Tibial artery (tissue), 4 donors: ENCODE results near the gene FBXL12.
A peak's percentile ranks its signal among the peaks of the same experiment; 100 is the strongest.
"Not testable (repeated sequence)": the region's sequence is repeated elsewhere in the genome, so short reads cannot be mapped to it uniquely, and the experiment has no call there.

ENCODE experiments used
- DNase-seq, 2 donors: peaks; one replicate each; pipeline ENCODE4 v3.0.0-alpha.2; 2019
- H3K27ac ChIP-seq, 2 donors: fragments of 200-600 bp; sonication (generic) in 1 of 2; 1 replicate in 1 of 2; 2 replicates in 1 of 2; pipeline ENCODE4 v1.5.1; 2018 to 2019; ENCODE audit warnings: mild to moderate bottlenecking in 1 of 2
- H3K27me3 ChIP-seq, 2 donors: fragments of 200-600 bp; sonication (generic) in 1 of 2; one replicate each; pipeline versions ENCODE4 v1.5.1 to v1.6.0; 2016 to 2019
- H3K36me3 ChIP-seq, 3 donors: fragments of 200-600 bp; sonication (generic) in 2 of 3; one replicate each; pipeline ENCODE4 v1.5.1; 2016 to 2019; ENCODE audit warnings: mild to moderate bottlenecking in 2 of 3
- H3K4me1 ChIP-seq, 4 donors: fragments of 200-600 bp; sonication (generic) in 2 of 4; 1 replicate in 3 of 4; 2 replicates in 1 of 4; pipeline ENCODE4 v1.5.1; 2016 to 2019
- H3K4me3 ChIP-seq, 2 donors: fragments of 200-600 bp; sonication (generic) in 1 of 2; 1 replicate in 1 of 2; 2 replicates in 1 of 2; pipeline ENCODE4 v1.5.1; 2018 to 2019; ENCODE audit warnings: mild to moderate bottlenecking in 2 of 2
- H3K9me3 ChIP-seq, 3 donors: fragments of 200-600 bp; sonication (generic) in 1 of 3; one replicate each; pipeline ENCODE4 v1.5.1; 2016 to 2019
- intact Hi-C: fragments of 100-400 bp; cut with DNase I; formaldehyde crosslinking; loops from one replicate; pipeline ENCODE4 v1.15.0; 2023; ENCODE audit warnings: low total_unique reads
- TF ChIP-seq, protein P1 (sequence below), 2 experiments: fragments of 200-600 bp in 1 of 2; fragments of 450-650 bp in 1 of 2; IDR thresholded peaks; one replicate each; pipeline ENCODE4 v1.5.1; 2017 to 2019; ENCODE audit warnings: antibody characterized with exemption in 2 of 2, mild to moderate bottlenecking in 1 of 2, moderate library complexity in 1 of 2

The FBXL12 gene

GRCh38 chr19:9789066-9789465 lies 29.8 kb downstream of the FBXL12 start:
- TF ChIP-seq, protein P1, sequence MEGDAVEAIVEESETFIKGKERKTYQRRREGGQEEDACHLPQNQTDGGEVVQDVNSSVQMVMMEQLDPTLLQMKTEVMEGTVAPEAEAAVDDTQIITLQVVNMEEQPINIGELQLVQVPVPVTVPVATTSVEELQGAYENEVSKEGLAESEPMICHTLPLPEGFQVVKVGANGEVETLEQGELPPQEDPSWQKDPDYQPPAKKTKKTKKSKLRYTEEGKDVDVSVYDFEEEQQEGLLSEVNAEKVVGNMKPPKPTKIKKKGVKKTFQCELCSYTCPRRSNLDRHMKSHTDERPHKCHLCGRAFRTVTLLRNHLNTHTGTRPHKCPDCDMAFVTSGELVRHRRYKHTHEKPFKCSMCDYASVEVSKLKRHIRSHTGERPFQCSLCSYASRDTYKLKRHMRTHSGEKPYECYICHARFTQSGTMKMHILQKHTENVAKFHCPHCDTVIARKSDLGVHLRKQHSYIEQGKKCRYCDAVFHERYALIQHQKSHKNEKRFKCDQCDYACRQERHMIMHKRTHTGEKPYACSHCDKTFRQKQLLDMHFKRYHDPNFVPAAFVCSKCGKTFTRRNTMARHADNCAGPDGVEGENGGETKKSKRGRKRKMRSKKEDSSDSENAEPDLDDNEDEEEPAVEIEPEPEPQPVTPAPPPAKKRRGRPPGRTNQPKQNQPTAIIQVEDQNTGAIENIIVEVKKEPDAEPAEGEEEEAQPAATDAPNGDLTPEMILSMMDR (IDR thresholded peaks at IDR 0.05), result no peak
- intact Hi-C loops, result loop anchor here (10.0 kb wide), 1 partner anchor 204 kb away; the partner anchor contains the start of gene ZNF121
- peaks cover 0 to 23% (median 13%) of the 10 kb centered on the region in 4 donors for H3K4me1 ChIP-seq
- H3K36me3 ChIP-seq, result no peaks in the 10 kb centered on the region
- no peak overlapping the region for H3K27ac ChIP-seq
- no peaks in the 10 kb centered on the region for H3K27me3 ChIP-seq
- DNase-seq, result no peak
- H3K9me3 ChIP-seq, result no peaks in the 10 kb centered on the region
- H3K4me3 ChIP-seq, result no peak overlapping the region

GRCh38 chr19:9788604-9789003 lies 30.3 kb downstream of the FBXL12 start:
- H3K27me3 ChIP-seq, DNase-seq, H3K36me3 ChIP-seq, H3K27ac ChIP-seq, H3K4me3 ChIP-seq, H3K9me3 ChIP-seq: not testable (repeated sequence)
- intact Hi-C loops, result loop anchor here (10.0 kb wide), 1 partner anchor 204 kb away; the partner anchor contains the start of gene ZNF121
- H3K4me1 ChIP-seq, result peaks cover 0 to 24% (median 13%) of the 10 kb centered on the region in 4 donors

- no peak for DNase-seq
- no peaks in the 10 kb centered on the region for H3K9me3 ChIP-seq
- peaks cover 0 to 24% (median 10%) of the 10 kb centered on the region in 4 donors for H3K4me1 ChIP-seq
- intact Hi-C loops, result loop anchor here (10.0 kb wide), 1 partner anchor 202 kb away; the partner anchor contains the start of gene ZNF121
- TF ChIP-seq, protein P1 (IDR thresholded peaks at IDR 0.05), result no peak
- H3K27ac ChIP-seq, result peak overlapping the region; percentile 96 to 99
- H3K27me3 ChIP-seq, result no peaks in the 10 kb centered on the region
- peaks cover 0 to 6% (median 0%) of the 10 kb centered on the region in 3 donors for H3K36me3 ChIP-seq
- no peak overlapping the region for H3K4me3 ChIP-seq
Observed at GRCh38 chr19:9786819-9787218, 32.1 kb downstream of the FBXL12 start.

DNA sequence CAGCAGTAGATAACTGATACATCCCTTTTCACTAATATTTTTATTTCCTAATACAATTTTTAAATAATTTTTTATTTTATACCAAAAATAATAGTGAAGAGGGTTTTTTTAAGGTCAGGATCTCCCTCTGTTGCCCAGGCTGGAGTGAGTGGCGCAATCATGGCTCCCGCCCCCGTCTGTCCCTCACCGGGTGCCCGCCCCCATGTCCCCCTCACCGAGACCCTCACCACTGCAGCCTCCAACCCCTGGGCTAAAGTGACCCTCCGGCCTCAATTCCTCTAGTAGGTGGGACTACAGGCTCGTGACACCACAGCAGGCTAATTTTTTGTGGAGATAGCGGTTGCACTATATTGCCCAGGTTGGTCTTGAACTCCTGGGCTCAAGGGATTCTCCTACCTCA lies 32.5 kb downstream of the FBXL12 start:
- Histone ChIP-seq H3K36me3 (peaks cover 0 to 8% (median 0%) of the 10 kb centered on the region in 3 donors), H3K9me3 (no peaks in the 10 kb centered on the region), H3K4me1 (peaks cover 0 to 23% (median 10%) of the 10 kb centered on the region in 4 donors), H3K4me3 (peak overlapping the region; percentile 91 to 92), H3K27ac (peak overlapping the region; percentile 96 to 99), H3K27me3 (no peaks in the 10 kb centered on the region)
- TF ChIP-seq, protein P1 (IDR thresholded peaks at IDR 0.05), result no peak
- intact Hi-C loops, result loop anchor here (10.0 kb wide), 1 partner anchor 202 kb away; the partner anchor contains the start of gene ZNF121
- no peak for DNase-seq

- Histone ChIP-seq H3K9me3 (no peaks in the 10 kb centered on the region), H3K4me1 (peaks cover 0 to 18% (median 8%) of the 10 kb centered on the region in 4 donors), H3K27ac (peak overlapping the region; percentile 96 to 99), H3K36me3 (peaks cover 0 to 8% (median 0%) of the 10 kb centered on the region in 3 donors), H3K27me3 (no peaks in the 10 kb centered on the region), H3K4me3 (peak overlapping the region; percentile 91 to 92)
- intact Hi-C loops, result loop anchor here (10.0 kb wide), 1 partner anchor 201 kb away; the partner anchor contains the start of gene ZNF121
- peak; percentile 99 for DNase-seq
- TF ChIP-seq, protein P1 (IDR thresholded peaks at IDR 0.05), result no peak
Observed at GRCh38 chr19:9785367-9786331, 33.2 kb downstream of the FBXL12 start.

GRCh38 chr19:9784163-9784496 lies 34.7 kb downstream of the FBXL12 start:
- H3K9me3 ChIP-seq, H3K27me3 ChIP-seq, H3K4me3 ChIP-seq, H3K36me3 ChIP-seq, DNase-seq: not testable (repeated sequence)
- intact Hi-C loops, result loop anchor here (10.0 kb wide), 1 partner anchor 199 kb away; the partner anchor contains the start of gene ZNF121
- peaks cover 0 to 18% (median 8%) of the 10 kb centered on the region in 4 donors for H3K4me1 ChIP-seq
- H3K27ac ChIP-seq, result peak overlapping the region in 1 of 2 donors; percentile 99
